GM23338 (cell line): Measurements from ENCODE around the gene IGSF8.

Experiments
- CTCF ChIP-seq, 2 experiments: fragments of 200-600 bp in 1 of 2; sonication (generic) in 1 of 2; conservative IDR thresholded peaks; 2 replicates each; pipeline versions ENCODE4 v1.5.1 to v1.6.1; 2016 to 2017; ENCODE audit warnings: antibody characterized with exemption in 2 of 2, low read depth in 2 of 2, mild to moderate bottlenecking in 2 of 2, moderate library complexity in 1 of 2
- POLR2AphosphoS5 ChIP-seq: IDR thresholded peaks from 2 replicates; pipeline ENCODE4 v1.6.1; 2016; ENCODE audit warnings: antibody characterized with exemption, low read depth

- TF ChIP-seq CTCF (conservative IDR thresholded peaks at IDR 0.05; ENCODE audit: low read depth in 2 of 2) (peak; percentile 52 to 66), POLR2AphosphoS5 (no peak)
Measured at GRCh38 chr1:160058087-160058486, 40.3 kb downstream of the IGSF8 start.
